Measurements from ENCODE around the gene ARL5B.

DNA sequence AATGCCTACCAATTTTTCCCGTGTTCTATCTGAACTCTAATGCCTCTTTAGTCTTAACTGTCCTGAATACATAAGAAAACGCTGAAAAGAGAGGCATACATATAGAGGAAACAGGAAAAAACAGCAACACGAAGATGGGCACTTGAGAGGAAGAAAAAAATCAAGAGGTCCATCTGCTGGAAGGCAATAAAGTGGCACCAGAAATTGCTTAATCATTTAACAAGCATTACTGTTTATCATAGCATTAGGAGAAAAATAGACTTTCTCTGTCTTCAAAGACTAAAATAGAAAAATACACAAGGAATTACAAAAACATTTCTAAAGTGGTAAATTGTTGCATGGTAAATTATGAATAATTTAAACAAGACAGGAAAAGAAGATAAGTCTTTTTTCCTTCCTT, 42.9 kb upstream of the ARL5B start:
- TF ChIP-seq, protein P1, sequence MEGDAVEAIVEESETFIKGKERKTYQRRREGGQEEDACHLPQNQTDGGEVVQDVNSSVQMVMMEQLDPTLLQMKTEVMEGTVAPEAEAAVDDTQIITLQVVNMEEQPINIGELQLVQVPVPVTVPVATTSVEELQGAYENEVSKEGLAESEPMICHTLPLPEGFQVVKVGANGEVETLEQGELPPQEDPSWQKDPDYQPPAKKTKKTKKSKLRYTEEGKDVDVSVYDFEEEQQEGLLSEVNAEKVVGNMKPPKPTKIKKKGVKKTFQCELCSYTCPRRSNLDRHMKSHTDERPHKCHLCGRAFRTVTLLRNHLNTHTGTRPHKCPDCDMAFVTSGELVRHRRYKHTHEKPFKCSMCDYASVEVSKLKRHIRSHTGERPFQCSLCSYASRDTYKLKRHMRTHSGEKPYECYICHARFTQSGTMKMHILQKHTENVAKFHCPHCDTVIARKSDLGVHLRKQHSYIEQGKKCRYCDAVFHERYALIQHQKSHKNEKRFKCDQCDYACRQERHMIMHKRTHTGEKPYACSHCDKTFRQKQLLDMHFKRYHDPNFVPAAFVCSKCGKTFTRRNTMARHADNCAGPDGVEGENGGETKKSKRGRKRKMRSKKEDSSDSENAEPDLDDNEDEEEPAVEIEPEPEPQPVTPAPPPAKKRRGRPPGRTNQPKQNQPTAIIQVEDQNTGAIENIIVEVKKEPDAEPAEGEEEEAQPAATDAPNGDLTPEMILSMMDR (IDR thresholded peaks at IDR 0.05): no peak
- TF ChIP-seq POLR2A (IDR thresholded peaks at IDR 0.05): no peak
